ENCODE measurements around the gene UNC13C.

Gene UNC13C

DNA sequence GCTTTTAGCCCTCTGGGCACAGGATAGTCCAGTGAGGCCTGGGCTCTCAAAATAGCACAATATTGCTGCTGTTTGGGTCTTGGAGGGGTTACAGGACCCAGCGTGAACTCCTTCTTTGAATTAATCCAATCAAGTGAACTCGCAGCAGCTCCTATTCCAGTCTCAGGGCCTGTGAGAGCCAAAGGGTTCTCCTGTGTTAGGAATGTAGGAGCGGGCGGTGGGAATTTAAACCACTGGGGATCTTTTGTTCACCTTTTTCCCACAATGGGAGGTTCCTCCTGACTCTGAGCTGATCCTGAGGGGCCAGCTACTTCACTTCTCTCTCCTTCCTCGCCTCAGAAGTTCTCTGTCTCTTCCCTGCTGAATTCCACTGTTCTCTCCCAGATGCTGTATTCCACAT, 504.0 kb downstream of the UNC13C start:
- no peak for TF ChIP-seq RAD21 (IDR thresholded peaks at IDR 0.05; ENCODE audit: low read depth)
- no peak for TF ChIP-seq EP300 (IDR thresholded peaks at IDR 0.05; ENCODE audit: borderline replicate concordance)
- no peak for TF ChIP-seq TEAD4 (IDR thresholded peaks at IDR 0.05)
- no peak for TF ChIP-seq EGR1 (IDR thresholded peaks at IDR 0.05)
- no peak for TF ChIP-seq ZBTB7A (IDR thresholded peaks at IDR 0.05; ENCODE audit: low read depth)
- TF ChIP-seq, protein P1, sequence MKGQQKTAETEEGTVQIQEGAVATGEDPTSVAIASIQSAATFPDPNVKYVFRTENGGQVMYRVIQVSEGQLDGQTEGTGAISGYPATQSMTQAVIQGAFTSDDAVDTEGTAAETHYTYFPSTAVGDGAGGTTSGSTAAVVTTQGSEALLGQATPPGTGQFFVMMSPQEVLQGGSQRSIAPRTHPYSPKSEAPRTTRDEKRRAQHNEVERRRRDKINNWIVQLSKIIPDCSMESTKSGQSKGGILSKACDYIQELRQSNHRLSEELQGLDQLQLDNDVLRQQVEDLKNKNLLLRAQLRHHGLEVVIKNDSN (IDR thresholded peaks at IDR 0.05) = no peak
- TF ChIP-seq NFIC (IDR thresholded peaks at IDR 0.05) = no peak
- no peak for TF ChIP-seq FOXM1 (IDR thresholded peaks at IDR 0.05; ENCODE audit: borderline replicate concordance, low read depth)
- no peak for TF ChIP-seq YY1 (IDR thresholded peaks at IDR 0.05; ENCODE audit: low read depth)
- TF ChIP-seq TAF1 (IDR thresholded peaks at IDR 0.05; ENCODE audit: low read depth) = no peak
- TF ChIP-seq CEBPB (IDR thresholded peaks at IDR 0.05) = no peak
- TF ChIP-seq MAX (IDR thresholded peaks at IDR 0.05) = no peak
- no peak for TF ChIP-seq TCF12 (IDR thresholded peaks at IDR 0.05; ENCODE audit: low read depth)
- TF ChIP-seq, protein P2, sequence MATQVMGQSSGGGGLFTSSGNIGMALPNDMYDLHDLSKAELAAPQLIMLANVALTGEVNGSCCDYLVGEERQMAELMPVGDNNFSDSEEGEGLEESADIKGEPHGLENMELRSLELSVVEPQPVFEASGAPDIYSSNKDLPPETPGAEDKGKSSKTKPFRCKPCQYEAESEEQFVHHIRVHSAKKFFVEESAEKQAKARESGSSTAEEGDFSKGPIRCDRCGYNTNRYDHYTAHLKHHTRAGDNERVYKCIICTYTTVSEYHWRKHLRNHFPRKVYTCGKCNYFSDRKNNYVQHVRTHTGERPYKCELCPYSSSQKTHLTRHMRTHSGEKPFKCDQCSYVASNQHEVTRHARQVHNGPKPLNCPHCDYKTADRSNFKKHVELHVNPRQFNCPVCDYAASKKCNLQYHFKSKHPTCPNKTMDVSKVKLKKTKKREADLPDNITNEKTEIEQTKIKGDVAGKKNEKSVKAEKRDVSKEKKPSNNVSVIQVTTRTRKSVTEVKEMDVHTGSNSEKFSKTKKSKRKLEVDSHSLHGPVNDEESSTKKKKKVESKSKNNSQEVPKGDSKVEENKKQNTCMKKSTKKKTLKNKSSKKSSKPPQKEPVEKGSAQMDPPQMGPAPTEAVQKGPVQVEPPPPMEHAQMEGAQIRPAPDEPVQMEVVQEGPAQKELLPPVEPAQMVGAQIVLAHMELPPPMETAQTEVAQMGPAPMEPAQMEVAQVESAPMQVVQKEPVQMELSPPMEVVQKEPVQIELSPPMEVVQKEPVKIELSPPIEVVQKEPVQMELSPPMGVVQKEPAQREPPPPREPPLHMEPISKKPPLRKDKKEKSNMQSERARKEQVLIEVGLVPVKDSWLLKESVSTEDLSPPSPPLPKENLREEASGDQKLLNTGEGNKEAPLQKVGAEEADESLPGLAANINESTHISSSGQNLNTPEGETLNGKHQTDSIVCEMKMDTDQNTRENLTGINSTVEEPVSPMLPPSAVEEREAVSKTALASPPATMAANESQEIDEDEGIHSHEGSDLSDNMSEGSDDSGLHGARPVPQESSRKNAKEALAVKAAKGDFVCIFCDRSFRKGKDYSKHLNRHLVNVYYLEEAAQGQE (IDR thresholded peaks at IDR 0.05; ENCODE audit: low read depth) = no peak
- TF ChIP-seq CREB1 (IDR thresholded peaks at IDR 0.05; ENCODE audit: low read depth) = no peak

DNA sequence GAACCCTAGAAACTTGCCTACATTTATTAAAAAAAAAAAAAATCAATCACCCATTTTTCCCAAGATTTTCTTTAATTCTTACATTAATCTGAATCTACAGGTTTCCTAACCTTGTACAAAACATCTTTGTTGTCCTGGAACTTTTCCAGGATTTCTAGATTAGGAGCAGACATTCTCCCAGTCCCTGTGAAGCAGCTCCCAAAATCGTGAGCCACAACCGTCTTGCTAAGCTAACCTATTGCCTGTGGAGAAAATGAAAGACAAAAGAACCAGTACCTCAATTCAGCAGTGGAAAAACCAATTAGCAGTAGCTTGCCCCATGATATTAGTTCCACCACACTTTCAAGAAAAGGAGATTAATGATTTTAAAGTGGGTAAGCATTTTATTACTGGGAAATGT, 522.1 kb downstream of the UNC13C start:
- TF ChIP-seq YY1 (IDR thresholded peaks at IDR 0.05; ENCODE audit: low read depth) (no peak), NFIC (IDR thresholded peaks at IDR 0.05) (no peak), MAX (IDR thresholded peaks at IDR 0.05) (no peak), FOXM1 (IDR thresholded peaks at IDR 0.05; ENCODE audit: borderline replicate concordance, low read depth) (no peak), TEAD4 (IDR thresholded peaks at IDR 0.05) (no peak)
- TF ChIP-seq, protein P1 (IDR thresholded peaks at IDR 0.05) = no peak
- TF ChIP-seq, protein P2 (IDR thresholded peaks at IDR 0.05; ENCODE audit: low read depth) = no peak

- TF ChIP-seq NFIC (IDR thresholded peaks at IDR 0.05) (no peak), FOXM1 (IDR thresholded peaks at IDR 0.05; ENCODE audit: borderline replicate concordance, low read depth) (no peak), TEAD4 (IDR thresholded peaks at IDR 0.05) (no peak), CEBPB (IDR thresholded peaks at IDR 0.05) (no peak)
Measured at GRCh38 chr15:54502416-54503075, 524.3 kb downstream of the UNC13C start.

DNA sequence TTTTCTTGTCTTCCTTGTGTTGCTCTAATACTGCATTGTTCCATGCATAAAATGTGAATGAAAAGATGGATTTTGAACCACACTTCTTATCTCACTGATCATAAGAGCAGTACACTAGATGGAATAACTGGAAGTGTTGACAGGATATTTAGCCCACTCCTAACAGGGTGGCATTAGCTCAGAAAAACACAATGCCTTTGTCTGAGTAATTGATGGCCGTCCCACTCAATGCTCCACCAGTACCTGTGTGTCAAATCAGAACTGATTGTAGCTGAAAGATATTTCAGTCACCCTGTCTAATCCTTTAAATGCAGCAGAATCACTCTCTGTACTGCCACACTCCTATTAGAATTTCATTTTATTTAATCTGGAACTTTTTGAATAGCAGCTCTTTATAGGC, 526.5 kb downstream of the UNC13C start:
- TF ChIP-seq EGR1 (IDR thresholded peaks at IDR 0.05) = no peak
- no peak for TF ChIP-seq YY1 (IDR thresholded peaks at IDR 0.05; ENCODE audit: low read depth)
- no peak for TF ChIP-seq ZBTB7A (IDR thresholded peaks at IDR 0.05; ENCODE audit: low read depth)
- TF ChIP-seq, protein P2 (IDR thresholded peaks at IDR 0.05; ENCODE audit: low read depth) = no peak
- TF ChIP-seq FOXM1 (IDR thresholded peaks at IDR 0.05; ENCODE audit: borderline replicate concordance, low read depth) = no peak
- TF ChIP-seq CREB1 (IDR thresholded peaks at IDR 0.05; ENCODE audit: low read depth) = no peak
- no peak for TF ChIP-seq EP300 (IDR thresholded peaks at IDR 0.05; ENCODE audit: borderline replicate concordance)
- TF ChIP-seq NFIC (IDR thresholded peaks at IDR 0.05) = no peak
- TF ChIP-seq, protein P1 (IDR thresholded peaks at IDR 0.05) = no peak
- TF ChIP-seq TEAD4 (IDR thresholded peaks at IDR 0.05) = no peak
- TF ChIP-seq RAD21 (IDR thresholded peaks at IDR 0.05; ENCODE audit: low read depth) = no peak
- TF ChIP-seq TAF1 (IDR thresholded peaks at IDR 0.05; ENCODE audit: low read depth) = no peak
- TF ChIP-seq MAX (IDR thresholded peaks at IDR 0.05) = no peak
- TF ChIP-seq CEBPB (IDR thresholded peaks at IDR 0.05) = no peak

Measured in Ishikawa (cell line).